NT2/D1 (cell line): ENCODE measurements around the gene SS18.

Source experiments
- DNase-seq: peaks from one replicate; pipeline ENCODE4 v3.0.0-alpha.2; 2011; ENCODE audit warnings: low read depth, low spot score
- H3K27me3 ChIP-seq: 2 replicates; pipeline ENCODE4 v1.6.0; 2011; ENCODE audit warnings: mild to moderate bottlenecking; ENCODE audit not compliant: insufficient read length, insufficient read depth
- H3K36me3 ChIP-seq: 2 replicates; pipeline ENCODE4 v1.6.1; 2011; ENCODE audit warnings: mild to moderate bottlenecking, low read length, mixed read lengths; ENCODE audit not compliant: insufficient read depth, insufficient read length
- H3K4me1 ChIP-seq: 2 replicates; pipeline ENCODE4 v1.5.1; 2011; ENCODE audit not compliant: insufficient read depth, insufficient read length
- H3K4me3 ChIP-seq: 2 replicates; pipeline ENCODE4 v1.5.1; 2011; ENCODE audit warnings: low read depth; ENCODE audit not compliant: insufficient read length
- H3K9ac ChIP-seq: 2 replicates; pipeline ENCODE4 v1.6.0; 2011; ENCODE audit warnings: low read depth; ENCODE audit not compliant: insufficient read length
- H3K9me3 ChIP-seq: 2 replicates; pipeline ENCODE4 v1.5.1; 2011; ENCODE audit warnings: mild to moderate bottlenecking, low read length; ENCODE audit not compliant: insufficient read depth
- SUZ12 ChIP-seq: IDR thresholded peaks from 2 replicates; pipeline ENCODE4 v1.6.1; 2011; ENCODE audit not compliant: insufficient read length, insufficient read depth; ENCODE audit errors: extremely low read depth
- YY1 ChIP-seq: IDR thresholded peaks from 2 replicates; pipeline ENCODE4 v1.6.1; 2011; ENCODE audit not compliant: insufficient read length, insufficient read depth
- ZNF274 ChIP-seq: IDR thresholded peaks from 2 replicates; pipeline ENCODE4 v1.6.1; 2011; ENCODE audit warnings: mild to moderate bottlenecking, low read depth, low read length

Gene SS18

DNA sequence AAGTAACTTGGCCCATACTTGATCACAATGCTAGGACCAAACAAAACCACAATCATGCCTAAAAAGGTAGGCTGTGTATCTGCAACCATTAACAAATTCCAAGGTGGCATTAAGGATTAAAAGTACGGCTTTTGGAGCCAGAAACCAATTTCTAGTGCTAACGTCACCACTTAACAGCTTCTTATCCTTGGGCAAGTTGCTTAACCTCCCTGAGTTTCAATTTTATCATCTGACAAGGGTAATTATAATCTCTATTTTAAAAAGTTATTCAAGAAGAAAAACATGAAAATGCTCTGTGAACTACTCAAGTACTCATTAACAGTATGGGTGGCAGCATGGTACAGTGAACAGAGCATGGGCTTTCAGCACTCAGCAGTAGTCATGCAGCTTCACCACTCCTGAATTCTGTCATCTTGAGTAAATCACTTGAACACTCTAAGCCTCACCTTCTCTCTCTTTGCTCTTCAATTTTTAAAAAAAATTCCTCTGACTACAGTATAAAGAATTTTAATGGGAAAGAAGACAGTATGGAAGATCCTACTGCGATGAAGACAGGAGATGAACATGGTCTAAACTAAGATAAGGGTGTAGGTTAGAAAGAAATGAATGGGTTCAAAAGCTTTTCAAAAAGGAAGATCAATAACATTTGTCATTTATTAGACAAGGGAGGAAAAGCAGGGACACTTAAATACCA lies 69.2 kb downstream of the SS18 start:
- no peaks in the 10 kb centered on the region for H3K9me3 ChIP-seq
- H3K4me1 ChIP-seq, result no peaks in the 10 kb centered on the region
- H3K9ac ChIP-seq, result no peak overlapping the region
- no peak for DNase-seq
- peaks cover 4% of the 10 kb centered on the region for H3K36me3 ChIP-seq
- no peak overlapping the region for H3K4me3 ChIP-seq
- H3K27me3 ChIP-seq, result no peaks in the 10 kb centered on the region
- TF ChIP-seq ZNF274 (no peak), YY1 (no peak), SUZ12 (no peak)

DNA sequence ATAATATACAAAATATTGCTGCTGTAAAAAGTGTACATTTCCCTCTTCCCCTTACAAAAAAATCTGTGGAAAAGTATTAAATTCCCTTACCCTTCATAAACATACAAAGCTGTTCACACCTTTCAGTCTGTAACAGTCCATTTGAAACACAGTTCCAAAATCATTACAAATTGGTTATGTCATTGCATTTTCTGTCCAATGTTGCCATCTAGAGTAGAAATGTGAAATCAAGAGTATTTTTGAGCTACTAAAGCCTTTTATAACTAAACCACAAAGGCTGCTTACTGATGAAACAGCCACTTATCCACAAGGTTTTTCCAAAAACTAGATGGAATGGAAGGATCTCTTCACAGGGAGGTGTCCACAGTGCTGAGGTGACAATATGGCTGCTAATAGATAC lies 72.5 kb downstream of the SS18 start:
- Histone ChIP-seq H3K4me3 (no peak overlapping the region), H3K9me3 (no peaks in the 10 kb centered on the region), H3K36me3 (peaks cover 2% of the 10 kb centered on the region), H3K9ac (no peak overlapping the region), H3K4me1 (no peaks in the 10 kb centered on the region), H3K27me3 (no peaks in the 10 kb centered on the region)
- no peak for DNase-seq
- TF ChIP-seq YY1, result no peak
- no peak for TF ChIP-seq ZNF274
- TF ChIP-seq SUZ12, result no peak

DNA sequence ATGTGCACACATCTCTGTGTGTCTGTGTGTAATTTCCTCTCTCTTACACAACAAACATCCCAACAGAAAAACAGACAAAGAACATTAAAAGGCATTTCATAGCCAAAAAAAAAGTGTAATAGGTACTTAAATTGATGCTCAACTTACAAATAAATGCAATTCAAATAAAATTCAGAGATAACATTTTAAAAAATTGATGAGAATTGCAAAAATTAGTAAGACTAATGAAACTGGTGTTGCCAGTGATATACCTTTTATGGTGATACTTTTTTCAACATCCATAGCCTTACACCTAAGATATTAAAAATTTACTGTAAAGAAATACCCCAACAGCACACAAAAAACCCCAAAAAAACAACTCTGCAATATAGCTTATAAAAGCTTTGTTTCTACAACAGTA lies 76.0 kb downstream of the SS18 start:
- Histone ChIP-seq H3K9ac (no peak overlapping the region), H3K4me1 (no peaks in the 10 kb centered on the region), H3K4me3 (no peak overlapping the region), H3K36me3 (peaks cover 2% of the 10 kb centered on the region), H3K27me3 (no peaks in the 10 kb centered on the region), H3K9me3 (no peaks in the 10 kb centered on the region)
- no peak for DNase-seq
- TF ChIP-seq YY1, result no peak
- TF ChIP-seq SUZ12, result no peak
- no peak for TF ChIP-seq ZNF274

DNA sequence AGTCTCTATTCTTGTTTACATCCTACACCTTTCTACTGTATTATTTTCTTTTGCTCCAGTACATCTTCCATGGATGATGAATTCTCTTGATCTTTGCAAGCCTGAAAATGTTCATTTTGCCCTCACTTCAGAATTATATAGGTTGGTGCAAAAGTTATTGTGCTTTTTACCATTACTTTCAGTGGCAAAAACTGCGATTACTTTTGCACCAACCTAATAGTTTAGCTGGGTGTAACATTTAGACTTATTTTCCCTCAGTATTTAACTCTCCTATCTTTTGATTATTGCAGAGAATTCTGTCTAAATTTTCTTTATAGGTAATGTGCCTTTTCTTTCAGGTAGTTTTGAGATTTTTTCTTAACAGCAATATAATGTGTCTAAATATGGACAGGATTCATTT lies 81.8 kb downstream of the SS18 start:
- H3K4me3 ChIP-seq, result no peak overlapping the region
- no peaks in the 10 kb centered on the region for H3K9me3 ChIP-seq
- H3K36me3 ChIP-seq, result no peaks in the 10 kb centered on the region
- H3K4me1 ChIP-seq, result no peaks in the 10 kb centered on the region
- no peaks in the 10 kb centered on the region for H3K27me3 ChIP-seq
- no peak for DNase-seq
- H3K9ac ChIP-seq, result no peak overlapping the region
- TF ChIP-seq YY1, result no peak
- no peak for TF ChIP-seq ZNF274
- no peak for TF ChIP-seq SUZ12

DNA sequence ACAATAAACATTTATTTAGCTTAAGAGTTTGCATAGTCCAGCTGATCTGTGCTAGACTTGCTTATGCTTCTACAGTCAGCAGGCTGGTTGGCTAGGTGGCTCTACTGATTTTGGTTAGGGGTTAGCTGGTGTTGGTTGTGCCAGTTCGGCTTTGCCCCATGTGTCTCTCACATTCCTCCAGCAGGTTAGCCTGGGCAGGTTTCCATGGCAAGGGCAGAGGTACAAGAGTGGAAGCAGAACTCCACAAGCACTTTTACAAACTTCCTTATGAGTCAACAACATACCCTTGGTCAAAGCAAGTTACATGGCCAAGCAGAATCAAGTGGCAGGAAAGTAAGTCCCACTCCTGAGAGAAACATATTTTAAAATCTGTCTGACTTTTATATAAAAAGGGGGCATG lies 82.3 kb downstream of the SS18 start:
- H3K4me1 ChIP-seq, result no peaks in the 10 kb centered on the region
- no peak overlapping the region for H3K4me3 ChIP-seq
- TF ChIP-seq SUZ12 (no peak), YY1 (no peak), ZNF274 (no peak)
- H3K27me3 ChIP-seq, result no peaks in the 10 kb centered on the region
- DNase-seq, result no peak
- no peaks in the 10 kb centered on the region for H3K9me3 ChIP-seq
- no peaks in the 10 kb centered on the region for H3K36me3 ChIP-seq
- no peak overlapping the region for H3K9ac ChIP-seq

DNA sequence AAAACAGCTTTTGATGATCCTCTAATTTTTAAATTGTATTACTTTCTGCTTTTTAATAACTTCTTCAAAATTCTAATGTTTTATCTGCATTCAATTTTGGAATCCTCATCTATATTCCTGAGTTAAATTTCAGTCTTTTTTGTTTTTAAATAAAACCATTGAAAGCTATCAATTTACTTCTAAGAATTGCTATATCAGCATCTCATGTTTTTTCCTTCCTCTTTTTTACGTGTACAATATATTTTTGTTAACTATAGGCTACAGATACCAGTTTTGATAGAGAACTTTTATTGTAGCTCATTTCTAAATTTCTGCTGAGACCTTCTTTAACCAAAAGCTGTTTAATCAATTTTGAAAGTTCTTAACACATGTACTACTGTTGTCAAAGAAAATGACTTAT lies 84.5 kb downstream of the SS18 start:
- no peak overlapping the region for H3K9ac ChIP-seq
- H3K36me3 ChIP-seq, result no peaks in the 10 kb centered on the region
- no peaks in the 10 kb centered on the region for H3K4me1 ChIP-seq
- no peak for DNase-seq
- no peaks in the 10 kb centered on the region for H3K27me3 ChIP-seq
- TF ChIP-seq YY1 (no peak), ZNF274 (no peak), SUZ12 (no peak)
- H3K9me3 ChIP-seq, result no peaks in the 10 kb centered on the region
- no peak overlapping the region for H3K4me3 ChIP-seq

DNA sequence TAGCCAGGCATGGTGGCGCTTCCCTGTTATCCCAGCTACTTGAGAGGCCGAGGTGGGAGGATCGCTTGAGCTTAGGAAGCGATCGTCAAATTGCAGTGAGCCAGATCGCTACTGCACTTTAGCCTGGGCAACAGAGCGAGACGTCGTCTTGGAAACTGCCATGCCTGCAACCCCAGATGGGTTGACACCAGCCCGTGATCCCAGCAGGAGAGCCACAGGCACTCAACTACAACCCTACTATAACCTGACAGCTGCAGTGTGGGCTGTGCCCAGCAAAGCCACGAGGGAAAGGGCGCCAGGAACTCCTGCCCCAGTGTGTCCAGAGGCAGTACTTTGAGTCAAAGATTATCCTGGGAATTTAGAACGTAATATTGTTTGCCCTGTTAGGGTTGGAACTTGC lies 85.6 kb downstream of the SS18 start:
- DNase-seq, result no peak
- Histone ChIP-seq H3K4me3 (no peak overlapping the region), H3K27me3 (no peaks in the 10 kb centered on the region), H3K4me1 (no peaks in the 10 kb centered on the region), H3K36me3 (no peaks in the 10 kb centered on the region), H3K9ac (no peak overlapping the region), H3K9me3 (no peaks in the 10 kb centered on the region)
- TF ChIP-seq ZNF274, result no peak
- no peak for TF ChIP-seq YY1
- TF ChIP-seq SUZ12, result no peak

DNA sequence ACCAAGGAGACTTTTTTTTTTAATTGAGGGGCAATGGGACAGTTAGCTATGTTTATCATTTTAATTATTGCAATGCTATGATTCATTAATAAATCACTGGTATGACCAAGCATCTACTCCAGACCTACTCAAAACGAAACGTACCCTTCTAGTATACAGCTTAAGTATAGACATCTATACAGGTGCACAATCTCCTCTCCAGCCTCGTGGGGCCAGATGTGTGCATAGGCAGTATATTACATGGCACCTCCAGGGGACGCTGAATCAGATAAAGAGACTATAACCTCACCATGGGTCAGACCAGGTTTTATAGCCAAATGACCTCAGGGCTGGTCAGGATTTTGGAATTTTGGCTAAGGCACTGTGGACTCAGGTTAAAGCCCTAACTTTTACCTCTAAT lies 86.6 kb downstream of the SS18 start:
- Histone ChIP-seq H3K9ac (no peak overlapping the region), H3K27me3 (no peaks in the 10 kb centered on the region), H3K4me1 (no peaks in the 10 kb centered on the region), H3K4me3 (no peak overlapping the region), H3K9me3 (no peaks in the 10 kb centered on the region), H3K36me3 (no peaks in the 10 kb centered on the region)
- no peak for DNase-seq
- no peak for TF ChIP-seq SUZ12
- no peak for TF ChIP-seq ZNF274
- no peak for TF ChIP-seq YY1
